HepG2 (cell line): ENCODE results near the gene MAN2A2. TPM values are rescaled to one million over a fixed set of nuclear protein-coding genes. Genes with fewer than 3 reads are reported as not detected.

Experiments
- EP300 ChIP-seq, 3 experiments: sonication (generic) in 1 of 3; formaldehyde crosslinking in 1 of 3; IDR thresholded peaks; 2 replicates each; pipeline versions ENCODE4 v1.5.1 to v1.6.1; 2011 to 2020; ENCODE audit warnings: low read depth in 2 of 3, low read length in 2 of 3, borderline replicate concordance in 1 of 3, improper control_type of control experiment in 1 of 3, mild to moderate bottlenecking in 1 of 3, missing genetic modification reagents in 1 of 3, moderate library complexity in 1 of 3
- GABPA ChIP-seq, 2 experiments: IDR thresholded peaks; 2 replicates each; pipeline ENCODE4 v1.6.1; 2011 to 2016; ENCODE audit warnings: low read depth in 2 of 2, low read length in 1 of 2, missing biosample characterization in 1 of 2, missing genetic modification characterization in 1 of 2
- HDAC6 ChIP-seq: fragments of 200-600 bp; sonication (generic); IDR thresholded peaks from 2 replicates; pipeline ENCODE4 v1.7.0; 2017; ENCODE audit warnings: mild to moderate bottlenecking, antibody characterized with exemption, low read length, low read depth
- HMG20B ChIP-seq: conservative IDR thresholded peaks from 2 replicates; pipeline ENCODE4 v1.6.1; 2016; ENCODE audit warnings: missing genetic modification reagents, missing compliant biosample characterization
- HNF4A ChIP-seq: sonication (generic); formaldehyde crosslinking; IDR thresholded peaks from 2 replicates; pipeline ENCODE4 v1.4.0; 2020; ENCODE audit warnings: missing genetic modification reagents
- KDM5A ChIP-seq: fragments of 200-600 bp; sonication (generic); IDR thresholded peaks from 2 replicates; pipeline ENCODE4 v1.7.0; 2018; ENCODE audit warnings: antibody characterized with exemption, mild to moderate bottlenecking, low read length, borderline replicate concordance
- POLR2AphosphoS2 ChIP-seq: IDR thresholded peaks from 2 replicates; pipeline ENCODE4 v1.6.1; 2011; ENCODE audit warnings: low read depth, low read length, improper control_type of control experiment
- RFXAP ChIP-seq: sonication (generic); formaldehyde crosslinking; IDR thresholded peaks from 2 replicates; pipeline ENCODE4 v1.4.0; 2020; ENCODE audit warnings: missing genetic modification reagents, borderline replicate concordance
- STAG1 ChIP-seq: sonication (generic); formaldehyde crosslinking; IDR thresholded peaks from 2 replicates; pipeline ENCODE4 v1.4.0; 2020; ENCODE audit warnings: missing genetic modification reagents
- THAP11 ChIP-seq: IDR thresholded peaks from 2 replicates; pipeline ENCODE4 v1.6.1; 2016; ENCODE audit warnings: missing biosample characterization, missing genetic modification reagents
- ZNF24 ChIP-seq: fragments of 450-650 bp; IDR thresholded peaks from 2 replicates; pipeline ENCODE4 v1.6.1; 2017; ENCODE audit warnings: antibody characterized with exemption, mild to moderate bottlenecking
- ZNF263 ChIP-seq: sonication (generic); formaldehyde crosslinking; IDR thresholded peaks from 2 replicates; pipeline ENCODE4 v1.4.0; 2020; ENCODE audit warnings: missing genetic modification reagents
- ZNF432 ChIP-seq: sonication (generic); formaldehyde crosslinking; IDR thresholded peaks from 2 replicates; pipeline ENCODE4 v1.5.0; 2020; ENCODE audit warnings: missing genetic modification reagents, mild to moderate bottlenecking, borderline replicate concordance
- ZNF615 ChIP-seq: sonication (generic); formaldehyde crosslinking; IDR thresholded peaks from 2 replicates; pipeline ENCODE4 v1.5.0; 2020; ENCODE audit warnings: mild to moderate bottlenecking, missing genetic modification reagents, borderline replicate concordance
- polyA plus RNA-seq, 8 experiments: library from polyadenylated mRNA; depleted of rRNA in 3 of 8; stranded (reverse) in 7 of 8; unstranded in 1 of 8; fragments of >200 nt; fragmentation: Illumina TruSeq in 4 of 8; extraction: Trizol in 4 of 8; gene quantifications; 2 replicates each; pipeline versions ENCODE4 v1.2.1 to v1.2.3, GENCODE V29; 2011 to 2016; ENCODE audit warnings: low read depth in 4 of 8, missing spikeins in 1 of 8, mixed read lengths in 1 of 8; ENCODE audit not compliant: insufficient read depth in 1 of 8
- total RNA-seq, 5 experiments: library from RNA; depleted of rRNA; stranded (reverse); fragments of >200 nt; fragmentation: Illumina TruSeq; extraction: Trizol; gene quantifications; 2 replicates each; pipeline ENCODE4 v1.2.3, GENCODE V29; 2016; ENCODE audit warnings: low read depth in 1 of 5
- TF ChIP-seq, protein P1 (sequence below), 2 experiments: fragments of 450-650 bp in 1 of 2; sonication (generic) in 1 of 2; formaldehyde crosslinking; IDR thresholded peaks; 2 replicates each; pipeline versions ENCODE4 v1.5.0 to v1.8.0; 2020 to 2022; ENCODE audit warnings: mild to moderate bottlenecking in 1 of 2, missing genetic modification reagents in 1 of 2
- TF ChIP-seq, protein P2 (sequence below): sonication (generic); formaldehyde crosslinking; IDR thresholded peaks from 2 replicates; pipeline ENCODE4 v1.5.1; 2020; ENCODE audit warnings: missing genetic modification reagents, mild to moderate bottlenecking, borderline replicate concordance
- TF ChIP-seq, protein P3 (sequence below): sonication (generic); IDR thresholded peaks from 2 replicates; pipeline ENCODE4 v1.6.1; 2016; ENCODE audit warnings: low read depth, borderline replicate concordance
- TF ChIP-seq, protein P4 (sequence below): sonication (generic); formaldehyde crosslinking; IDR thresholded peaks from 2 replicates; pipeline ENCODE4 v1.5.0; 2020; ENCODE audit warnings: missing genetic modification reagents, mild to moderate bottlenecking, borderline replicate concordance
- TF ChIP-seq, protein P5 (sequence below): sonication (generic); formaldehyde crosslinking; IDR thresholded peaks from 2 replicates; pipeline ENCODE4 v1.9.0; 2021; ENCODE audit warnings: missing genetic modification reagents, mild to moderate bottlenecking, borderline replicate concordance
- TF ChIP-seq, protein P6 (sequence below): sonication (generic); formaldehyde crosslinking; IDR thresholded peaks from 2 replicates; pipeline ENCODE4 v1.9.0; 2021; ENCODE audit warnings: missing genetic modification reagents, borderline replicate concordance

Gene MAN2A2
- total and polyA plus RNA-seq, 2 of the 13 experiments (the other 11 are each of a cell fraction or from before 2014, with no cell fraction given), result 17.5 to 51.5 TPM

DNA sequence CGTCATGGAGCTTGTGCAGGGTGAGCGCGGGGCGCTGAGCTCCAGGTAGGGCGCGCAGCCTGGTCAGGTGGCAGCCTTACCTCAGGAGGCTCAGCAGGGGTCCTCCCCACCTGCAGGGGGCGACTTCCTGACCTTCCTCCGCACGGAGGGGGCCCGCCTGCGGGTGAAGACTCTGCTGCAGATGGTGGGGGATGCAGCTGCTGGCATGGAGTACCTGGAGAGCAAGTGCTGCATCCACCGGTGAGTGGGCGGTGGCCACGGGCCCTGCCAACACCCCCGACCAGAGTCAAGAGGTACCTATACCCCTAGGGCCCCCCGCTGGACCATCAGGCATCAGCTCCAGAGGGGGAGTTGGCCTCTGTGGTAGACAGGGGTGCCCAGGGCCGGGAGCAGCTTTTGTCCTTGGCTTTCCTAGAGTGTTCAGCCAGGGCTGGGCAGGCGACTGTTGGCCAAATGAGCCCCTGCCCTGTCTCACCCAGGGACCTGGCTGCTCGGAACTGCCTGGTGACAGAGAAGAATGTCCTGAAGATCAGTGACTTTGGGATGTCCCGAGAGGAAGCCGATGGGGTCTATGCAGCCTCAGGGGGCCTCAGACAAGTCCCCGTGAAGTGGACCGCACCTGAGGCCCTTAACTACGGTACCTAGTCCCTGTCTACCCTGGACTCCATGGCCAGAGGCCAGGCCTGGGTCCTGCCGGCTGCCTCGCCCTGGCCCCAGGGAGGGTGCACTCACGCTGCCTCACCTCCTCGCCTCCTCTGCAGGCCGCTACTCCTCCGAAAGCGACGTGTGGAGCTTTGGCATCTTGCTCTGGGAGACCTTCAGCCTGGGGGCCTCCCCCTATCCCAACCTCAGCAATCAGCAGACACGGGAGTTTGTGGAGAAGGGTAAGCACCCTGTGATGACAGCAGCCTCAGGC is 9.7 kb upstream of the MAN2A2 start (continued):
- no peak for TF ChIP-seq POLR2AphosphoS2
- TF ChIP-seq ZNF432, result no peak
- no peak for TF ChIP-seq ZNF615
- no peak for TF ChIP-seq ZNF24
- TF ChIP-seq, protein P1, sequence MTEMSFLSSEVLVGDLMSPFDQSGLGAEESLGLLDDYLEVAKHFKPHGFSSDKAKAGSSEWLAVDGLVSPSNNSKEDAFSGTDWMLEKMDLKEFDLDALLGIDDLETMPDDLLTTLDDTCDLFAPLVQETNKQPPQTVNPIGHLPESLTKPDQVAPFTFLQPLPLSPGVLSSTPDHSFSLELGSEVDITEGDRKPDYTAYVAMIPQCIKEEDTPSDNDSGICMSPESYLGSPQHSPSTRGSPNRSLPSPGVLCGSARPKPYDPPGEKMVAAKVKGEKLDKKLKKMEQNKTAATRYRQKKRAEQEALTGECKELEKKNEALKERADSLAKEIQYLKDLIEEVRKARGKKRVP (CRISPR knock-in tag; IDR thresholded peaks at IDR 0.05), result no peak
- TF ChIP-seq HDAC6, result no peak
- TF ChIP-seq, protein P2, sequence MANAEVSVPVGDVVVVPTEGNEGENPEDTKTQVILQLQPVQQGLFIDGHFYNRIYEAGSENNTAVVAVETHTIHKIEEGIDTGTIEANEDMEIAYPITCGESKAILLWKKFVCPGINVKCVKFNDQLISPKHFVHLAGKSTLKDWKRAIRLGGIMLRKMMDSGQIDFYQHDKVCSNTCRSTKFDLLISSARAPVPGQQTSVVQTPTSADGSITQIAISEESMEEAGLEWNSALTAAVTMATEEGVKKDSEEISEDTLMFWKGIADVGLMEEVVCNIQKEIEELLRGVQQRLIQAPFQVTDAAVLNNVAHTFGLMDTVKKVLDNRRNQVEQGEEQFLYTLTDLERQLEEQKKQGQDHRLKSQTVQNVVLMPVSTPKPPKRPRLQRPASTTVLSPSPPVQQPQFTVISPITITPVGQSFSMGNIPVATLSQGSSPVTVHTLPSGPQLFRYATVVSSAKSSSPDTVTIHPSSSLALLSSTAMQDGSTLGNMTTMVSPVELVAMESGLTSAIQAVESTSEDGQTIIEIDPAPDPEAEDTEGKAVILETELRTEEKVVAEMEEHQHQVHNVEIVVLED (CRISPR knock-in tag), result peak; percentile 31; the same call in 1 of the 2 replicates
- TF ChIP-seq, protein P3, sequence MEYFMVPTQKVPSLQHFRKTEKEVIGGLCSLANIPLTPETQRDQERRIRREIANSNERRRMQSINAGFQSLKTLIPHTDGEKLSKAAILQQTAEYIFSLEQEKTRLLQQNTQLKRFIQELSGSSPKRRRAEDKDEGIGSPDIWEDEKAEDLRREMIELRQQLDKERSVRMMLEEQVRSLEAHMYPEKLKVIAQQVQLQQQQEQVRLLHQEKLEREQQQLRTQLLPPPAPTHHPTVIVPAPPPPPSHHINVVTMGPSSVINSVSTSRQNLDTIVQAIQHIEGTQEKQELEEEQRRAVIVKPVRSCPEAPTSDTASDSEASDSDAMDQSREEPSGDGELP, result peak; percentile 38; the same call in 1 of the 2 replicates
- peak; percentile 91 for TF ChIP-seq KDM5A
- peak; percentile 70; the same call in 1 of the 2 replicates for TF ChIP-seq THAP11 (CRISPR knock-in tag)
- no peak for TF ChIP-seq HMG20B (CRISPR knock-in tag)
- no peak for TF ChIP-seq EP300 (IDR thresholded peaks at IDR 0.05; ENCODE audit: low read depth in 2 of 2, low read length in 2 of 2)
- no peak for TF ChIP-seq EP300 (CRISPR knock-in tag; IDR thresholded peaks at IDR 0.05; ENCODE audit: borderline replicate concordance)
- TF ChIP-seq ZNF263, result no peak
- TF ChIP-seq GABPA (IDR thresholded peaks at IDR 0.05; ENCODE audit: low read depth, low read length), result no peak
- peak; percentile 16; the same call in 1 of the 2 replicates for TF ChIP-seq GABPA (CRISPR knock-in tag; IDR thresholded peaks at IDR 0.05; ENCODE audit: low read depth)
- TF ChIP-seq, protein P4, sequence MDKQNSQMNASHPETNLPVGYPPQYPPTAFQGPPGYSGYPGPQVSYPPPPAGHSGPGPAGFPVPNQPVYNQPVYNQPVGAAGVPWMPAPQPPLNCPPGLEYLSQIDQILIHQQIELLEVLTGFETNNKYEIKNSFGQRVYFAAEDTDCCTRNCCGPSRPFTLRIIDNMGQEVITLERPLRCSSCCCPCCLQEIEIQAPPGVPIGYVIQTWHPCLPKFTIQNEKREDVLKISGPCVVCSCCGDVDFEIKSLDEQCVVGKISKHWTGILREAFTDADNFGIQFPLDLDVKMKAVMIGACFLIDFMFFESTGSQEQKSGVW, result no peak
- TF ChIP-seq, protein P5, sequence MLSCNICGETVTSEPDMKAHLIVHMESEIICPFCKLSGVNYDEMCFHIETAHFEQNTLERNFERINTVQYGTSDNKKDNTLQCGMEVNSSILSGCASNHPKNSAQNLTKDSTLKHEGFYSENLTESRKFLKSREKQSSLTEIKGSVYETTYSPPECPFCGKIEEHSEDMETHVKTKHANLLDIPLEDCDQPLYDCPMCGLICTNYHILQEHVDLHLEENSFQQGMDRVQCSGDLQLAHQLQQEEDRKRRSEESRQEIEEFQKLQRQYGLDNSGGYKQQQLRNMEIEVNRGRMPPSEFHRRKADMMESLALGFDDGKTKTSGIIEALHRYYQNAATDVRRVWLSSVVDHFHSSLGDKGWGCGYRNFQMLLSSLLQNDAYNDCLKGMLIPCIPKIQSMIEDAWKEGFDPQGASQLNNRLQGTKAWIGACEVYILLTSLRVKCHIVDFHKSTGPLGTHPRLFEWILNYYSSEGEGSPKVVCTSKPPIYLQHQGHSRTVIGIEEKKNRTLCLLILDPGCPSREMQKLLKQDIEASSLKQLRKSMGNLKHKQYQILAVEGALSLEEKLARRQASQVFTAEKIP, result no peak
- TF ChIP-seq, protein P6, sequence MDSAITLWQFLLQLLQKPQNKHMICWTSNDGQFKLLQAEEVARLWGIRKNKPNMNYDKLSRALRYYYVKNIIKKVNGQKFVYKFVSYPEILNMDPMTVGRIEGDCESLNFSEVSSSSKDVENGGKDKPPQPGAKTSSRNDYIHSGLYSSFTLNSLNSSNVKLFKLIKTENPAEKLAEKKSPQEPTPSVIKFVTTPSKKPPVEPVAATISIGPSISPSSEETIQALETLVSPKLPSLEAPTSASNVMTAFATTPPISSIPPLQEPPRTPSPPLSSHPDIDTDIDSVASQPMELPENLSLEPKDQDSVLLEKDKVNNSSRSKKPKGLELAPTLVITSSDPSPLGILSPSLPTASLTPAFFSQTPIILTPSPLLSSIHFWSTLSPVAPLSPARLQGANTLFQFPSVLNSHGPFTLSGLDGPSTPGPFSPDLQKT (CRISPR knock-in tag), result no peak
- TF ChIP-seq HNF4A (CRISPR knock-in tag), result no peak
- no peak for TF ChIP-seq RFXAP (CRISPR knock-in tag)
- TF ChIP-seq STAG1 (CRISPR knock-in tag), result peak; percentile 27
